ENCODE results near the gene HS3ST4.
"Not testable (repeated sequence)": the region's sequence is repeated elsewhere in the genome, so short reads cannot be mapped to it uniquely, and the experiment has no call there.

HS3ST4 gene

GRCh38 chr16:26058326-26058725 is 366.6 kb downstream of the HS3ST4 start:
- H3K36me3 ChIP-seq = no peaks in the 10 kb centered on the region
- no peak overlapping the region for H3K4me3 ChIP-seq
- no peak overlapping the region; the same call in 1 of the 2 replicates for H3K9ac ChIP-seq
- peak overlapping the region; percentile 38; the same call in 1 of the 2 replicates for H3K27ac ChIP-seq
- H3K27me3 ChIP-seq = no peaks in the 10 kb centered on the region
- no peaks in the 10 kb centered on the region for H4K20me1 ChIP-seq
- 0 out of 2 replicates have a peak, but pooled peaks cover 5% of the 10 kb centered on the region for H3K9me3 ChIP-seq
- peaks cover 40% of the 10 kb centered on the region for H3K4me1 ChIP-seq
- H3K4me2 ChIP-seq = peak overlapping the region; percentile 59
- TF ChIP-seq Cebpa-rat (IDR thresholded peaks at IDR 0.05) = no peak

GRCh38 chr16:26070302-26071100 is 378.7 kb downstream of the HS3ST4 start:
- no peaks in the 10 kb centered on the region for H3K27me3 ChIP-seq
- TF ChIP-seq Cebpa-rat (IDR thresholded peaks at IDR 0.05) = no peak
- no peaks in the 10 kb centered on the region for H3K9me3 ChIP-seq
- no peaks in the 10 kb centered on the region for H3K36me3 ChIP-seq
- no peaks in the 10 kb centered on the region for H4K20me1 ChIP-seq
- no peak overlapping the region for H3K27ac ChIP-seq
- no peak overlapping the region for H3K9ac ChIP-seq
- peak overlapping the region; percentile 27 for H3K4me2 ChIP-seq
- H3K4me3 ChIP-seq = no peak overlapping the region
- H3K4me1 ChIP-seq = peaks cover 18% of the 10 kb centered on the region

- no peaks in the 10 kb centered on the region for H3K27me3 ChIP-seq
- H3K9me3 ChIP-seq = no peaks in the 10 kb centered on the region
- no peak overlapping the region for H3K27ac ChIP-seq
- peak overlapping the region; percentile 27 for H3K4me2 ChIP-seq
- no peak overlapping the region for H3K4me3 ChIP-seq
- H4K20me1 ChIP-seq = no peaks in the 10 kb centered on the region
- no peak for TF ChIP-seq Cebpa-rat (IDR thresholded peaks at IDR 0.05)
- peaks cover 18% of the 10 kb centered on the region for H3K4me1 ChIP-seq
- no peaks in the 10 kb centered on the region for H3K36me3 ChIP-seq
- no peak overlapping the region for H3K9ac ChIP-seq
Measured at GRCh38 chr16:26071101-26071866, 379.5 kb downstream of the HS3ST4 start.

DNA sequence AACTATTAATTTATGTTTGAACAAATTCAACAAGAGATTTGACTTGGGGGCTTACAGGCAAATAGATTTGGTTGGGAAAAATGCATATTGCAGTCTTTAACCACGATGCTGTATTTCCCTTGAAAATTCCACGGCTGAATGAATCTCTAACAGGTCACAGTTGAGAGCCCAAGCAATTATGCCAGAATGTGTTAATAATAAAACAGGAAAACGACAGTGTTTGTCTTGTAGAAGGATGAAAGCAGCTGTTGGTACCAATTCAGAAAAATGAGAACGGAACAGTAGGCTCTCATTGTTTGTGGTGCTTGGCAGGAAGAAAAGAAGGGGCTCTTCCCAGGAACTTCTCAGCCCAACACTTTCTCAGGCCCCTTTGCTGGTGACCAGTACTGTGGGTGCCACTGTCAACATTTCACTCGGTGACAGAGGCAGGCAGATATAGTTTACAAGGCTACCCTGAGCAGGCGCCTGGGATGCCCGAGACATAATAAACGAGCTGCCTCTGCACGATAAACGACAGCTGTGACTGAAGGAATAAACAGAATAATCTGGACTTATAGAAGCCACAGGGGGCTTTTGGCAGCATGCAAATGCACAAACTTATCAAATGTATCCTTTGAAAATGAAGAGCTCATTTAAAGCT is 387.1 kb downstream of the HS3ST4 start:
- H3K27ac ChIP-seq = peak overlapping the region; percentile 78
- H3K4me2 ChIP-seq = peak overlapping the region; percentile 92
- peaks cover 54% of the 10 kb centered on the region for H3K4me1 ChIP-seq
- no peaks in the 10 kb centered on the region for H3K27me3 ChIP-seq
- H3K4me3 ChIP-seq = peak overlapping the region; percentile 57
- H3K9me3 ChIP-seq = peaks cover 9% of the 10 kb centered on the region
- H3K36me3 ChIP-seq = no peaks in the 10 kb centered on the region
- no peaks in the 10 kb centered on the region for H4K20me1 ChIP-seq
- TF ChIP-seq Cebpa-rat (IDR thresholded peaks at IDR 0.05) = no peak
- H3K9ac ChIP-seq = peak overlapping the region; percentile 56

DNA sequence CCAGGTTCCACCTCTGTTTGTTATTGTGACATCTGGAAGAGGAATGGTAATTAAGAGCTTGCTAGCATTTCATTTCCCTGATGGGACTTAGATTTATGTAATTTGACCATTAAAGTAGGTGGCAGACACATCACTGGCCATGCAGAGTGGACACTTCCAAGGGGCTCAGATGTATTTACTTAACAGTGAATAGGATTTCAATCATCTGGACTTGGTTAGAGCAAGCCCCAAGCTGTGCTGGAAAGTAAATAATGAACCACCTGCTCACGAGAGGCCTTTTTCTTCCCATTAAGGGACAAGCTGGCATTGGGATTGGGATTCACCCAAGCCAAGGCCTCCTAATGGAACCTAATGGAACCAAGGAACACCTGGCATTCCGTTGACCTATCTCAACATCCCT is 395.3 kb downstream of the HS3ST4 start:
- H3K4me3 ChIP-seq = no peak overlapping the region
- no peak for TF ChIP-seq Cebpa-rat (IDR thresholded peaks at IDR 0.05)
- no peaks in the 10 kb centered on the region for H3K27me3 ChIP-seq

GRCh38 chr16:26091511-26091910 is 399.8 kb downstream of the HS3ST4 start:
- no peaks in the 10 kb centered on the region for H3K27me3 ChIP-seq
- no peaks in the 10 kb centered on the region for H4K20me1 ChIP-seq
- no peak overlapping the region for H3K27ac ChIP-seq
- H3K36me3 ChIP-seq = no peaks in the 10 kb centered on the region
- H3K9me3 ChIP-seq = no peaks in the 10 kb centered on the region
- no peak overlapping the region for H3K9ac ChIP-seq
- no peak for TF ChIP-seq Cebpa-rat (IDR thresholded peaks at IDR 0.05)
- H3K4me3 ChIP-seq = no peak overlapping the region
- H3K4me2 ChIP-seq = no peak overlapping the region
- H3K4me1 ChIP-seq = no peaks in the 10 kb centered on the region

More for the DNA sequence above, 395.3 kb downstream of the HS3ST4 start:
- no peak overlapping the region for H3K9ac ChIP-seq
- no peaks in the 10 kb centered on the region for H3K36me3 ChIP-seq
- no peak overlapping the region for H3K4me2 ChIP-seq
- H3K27ac ChIP-seq = no peak overlapping the region
- no peaks in the 10 kb centered on the region for H4K20me1 ChIP-seq
- H3K4me1 ChIP-seq = peaks cover 12% of the 10 kb centered on the region
- H3K9me3 ChIP-seq = no peaks in the 10 kb centered on the region

DNA sequence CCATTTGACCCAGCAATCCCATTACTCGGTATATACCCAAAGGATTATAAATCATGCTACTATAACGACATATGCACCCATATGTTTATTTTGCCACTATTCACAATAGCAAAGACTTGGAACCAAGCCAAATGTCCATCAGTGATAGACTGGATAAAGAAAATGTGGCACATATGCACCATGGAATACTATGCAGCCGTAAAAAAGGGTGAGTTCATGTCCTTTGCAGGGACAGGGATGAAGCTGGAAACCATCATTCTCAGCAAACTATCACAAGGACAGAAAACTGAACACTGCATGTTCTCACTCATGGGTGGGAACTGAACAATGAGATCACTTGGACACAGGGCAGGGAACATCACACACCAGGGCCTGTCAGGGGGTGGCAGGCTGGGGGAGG is 406.4 kb downstream of the HS3ST4 start:
- not testable (repeated sequence) for H4K20me1 ChIP-seq, H3K4me1 ChIP-seq, H3K9ac ChIP-seq, H3K4me2 ChIP-seq, H3K27me3 ChIP-seq, H3K9me3 ChIP-seq, H3K36me3 ChIP-seq, H3K27ac ChIP-seq, H3K4me3 ChIP-seq

- H3K27ac ChIP-seq = no peak overlapping the region
- no peak overlapping the region for H3K9ac ChIP-seq
- no peaks in the 10 kb centered on the region for H3K27me3 ChIP-seq
- no peaks in the 10 kb centered on the region for H3K36me3 ChIP-seq
- H4K20me1 ChIP-seq = no peaks in the 10 kb centered on the region
- H3K4me1 ChIP-seq = 0 out of 2 replicates have a peak, but pooled peaks cover 6% of the 10 kb centered on the region
- TF ChIP-seq Cebpa-rat (IDR thresholded peaks at IDR 0.05) = no peak
- no peak overlapping the region for H3K4me2 ChIP-seq
- H3K9me3 ChIP-seq = 0 out of 2 replicates have a peak, but pooled peaks cover 5% of the 10 kb centered on the region
- no peak overlapping the region for H3K4me3 ChIP-seq
Measured at GRCh38 chr16:26102369-26102768, 410.6 kb downstream of the HS3ST4 start.

- no peaks in the 10 kb centered on the region for H3K27me3 ChIP-seq
- H3K27ac ChIP-seq = no peak overlapping the region
- H3K4me2 ChIP-seq = no peak overlapping the region
- no peaks in the 10 kb centered on the region for H3K36me3 ChIP-seq
- H3K9me3 ChIP-seq = 0 out of 2 replicates have a peak, but pooled peaks cover 5% of the 10 kb centered on the region
- H3K9ac ChIP-seq = no peak overlapping the region
- TF ChIP-seq Cebpa-rat (IDR thresholded peaks at IDR 0.05) = no peak
- no peaks in the 10 kb centered on the region for H4K20me1 ChIP-seq
- H3K4me1 ChIP-seq = 0 out of 2 replicates have a peak, but pooled peaks cover 6% of the 10 kb centered on the region
- H3K4me3 ChIP-seq = no peak overlapping the region
Measured at GRCh38 chr16:26108836-26109505, 417.2 kb downstream of the HS3ST4 start.

Data from BLaER1 (cell line).